Measurements from ENCODE around the gene LDB3.

DNA sequence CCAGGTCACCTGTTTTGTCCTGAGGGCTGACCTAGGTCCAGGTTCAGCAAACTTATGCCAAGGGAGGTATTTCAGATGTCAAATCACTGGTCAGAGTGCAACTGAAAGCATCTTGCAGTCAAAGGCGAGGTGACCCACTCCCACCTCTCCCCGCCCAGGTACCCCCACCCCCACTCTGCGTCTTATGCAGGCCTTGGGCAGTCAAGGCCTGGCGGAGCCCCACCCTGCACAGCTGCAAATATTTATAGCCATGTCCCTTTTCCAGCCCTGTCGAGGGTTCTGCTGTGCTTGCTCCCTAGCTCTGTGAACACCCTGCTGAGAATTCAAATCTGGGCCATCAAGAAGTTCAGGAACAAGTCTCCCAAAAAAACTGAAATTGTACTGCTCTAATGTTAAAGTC is 47.5 kb downstream of the LDB3 start:
- TF ChIP-seq PATZ1 (CRISPR knock-in tag; IDR thresholded peaks at IDR 0.05; ENCODE audit: borderline replicate concordance) (no peak), ZNF8 (CRISPR knock-in tag; IDR thresholded peaks at IDR 0.05) (no peak), PPARA (CRISPR knock-in tag; IDR thresholded peaks at IDR 0.05; ENCODE audit: borderline replicate concordance) (no peak), ZFP3 (CRISPR knock-in tag; IDR thresholded peaks at IDR 0.05) (no peak), POU6F1 (CRISPR knock-in tag; IDR thresholded peaks at IDR 0.05; ENCODE audit: borderline replicate concordance, low read depth) (no peak), GLIS3 (CRISPR knock-in tag; IDR thresholded peaks at IDR 0.05) (no peak), OSR1 (CRISPR knock-in tag; IDR thresholded peaks at IDR 0.05) (no peak), ZFP30 (CRISPR knock-in tag; IDR thresholded peaks at IDR 0.05) (no peak), ISL1 (CRISPR knock-in tag; IDR thresholded peaks at IDR 0.05) (no peak), BACH2 (CRISPR knock-in tag; IDR thresholded peaks at IDR 0.05; ENCODE audit: borderline replicate concordance) (no peak), RARB (CRISPR knock-in tag; IDR thresholded peaks at IDR 0.05) (no peak), TCF4 (CRISPR knock-in tag; IDR thresholded peaks at IDR 0.05; ENCODE audit: borderline replicate concordance) (no peak), ARNTL (CRISPR knock-in tag; IDR thresholded peaks at IDR 0.05; ENCODE audit: borderline replicate concordance, low read depth) (no peak)
- TF ChIP-seq, protein P1, sequence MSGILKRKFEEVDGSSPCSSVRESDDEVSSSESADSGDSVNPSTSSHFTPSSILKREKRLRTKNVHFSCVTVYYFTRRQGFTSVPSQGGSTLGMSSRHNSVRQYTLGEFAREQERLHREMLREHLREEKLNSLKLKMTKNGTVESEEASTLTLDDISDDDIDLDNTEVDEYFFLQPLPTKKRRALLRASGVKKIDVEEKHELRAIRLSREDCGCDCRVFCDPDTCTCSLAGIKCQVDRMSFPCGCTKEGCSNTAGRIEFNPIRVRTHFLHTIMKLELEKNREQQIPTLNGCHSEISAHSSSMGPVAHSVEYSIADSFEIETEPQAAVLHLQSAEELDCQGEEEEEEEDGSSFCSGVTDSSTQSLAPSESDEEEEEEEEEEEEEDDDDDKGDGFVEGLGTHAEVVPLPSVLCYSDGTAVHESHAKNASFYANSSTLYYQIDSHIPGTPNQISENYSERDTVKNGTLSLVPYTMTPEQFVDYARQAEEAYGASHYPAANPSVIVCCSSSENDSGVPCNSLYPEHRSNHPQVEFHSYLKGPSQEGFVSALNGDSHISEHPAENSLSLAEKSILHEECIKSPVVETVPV (CRISPR knock-in tag; IDR thresholded peaks at IDR 0.05): no peak
